Measurements from ENCODE around the gene NLRC5. TPM values are rescaled to one million over a fixed set of nuclear protein-coding genes. Genes with fewer than 3 reads are reported as not detected.

The NLRC5 gene
- total RNA-seq, 1 donor from 2014 or later = 1.5 TPM

GRCh38 chr16:57128771-57129389, 139.5 kb downstream of the NLRC5 start:
- no peak overlapping the region for H3K4me3 Mint-ChIP-seq (ENCODE audit: unreplicated experiment)
- H3K4me1 Mint-ChIP-seq (ENCODE audit: low read depth, unreplicated experiment) = no peaks in the 10 kb centered on the region
- DNase-seq = no peak
- H3K27me3 Mint-ChIP-seq (ENCODE audit: unreplicated experiment) = peaks cover 8% of the 10 kb centered on the region
- H3K9me3 Mint-ChIP-seq (ENCODE audit: unreplicated experiment) = peaks cover 4% of the 10 kb centered on the region
- TF ChIP-seq, protein P1, sequence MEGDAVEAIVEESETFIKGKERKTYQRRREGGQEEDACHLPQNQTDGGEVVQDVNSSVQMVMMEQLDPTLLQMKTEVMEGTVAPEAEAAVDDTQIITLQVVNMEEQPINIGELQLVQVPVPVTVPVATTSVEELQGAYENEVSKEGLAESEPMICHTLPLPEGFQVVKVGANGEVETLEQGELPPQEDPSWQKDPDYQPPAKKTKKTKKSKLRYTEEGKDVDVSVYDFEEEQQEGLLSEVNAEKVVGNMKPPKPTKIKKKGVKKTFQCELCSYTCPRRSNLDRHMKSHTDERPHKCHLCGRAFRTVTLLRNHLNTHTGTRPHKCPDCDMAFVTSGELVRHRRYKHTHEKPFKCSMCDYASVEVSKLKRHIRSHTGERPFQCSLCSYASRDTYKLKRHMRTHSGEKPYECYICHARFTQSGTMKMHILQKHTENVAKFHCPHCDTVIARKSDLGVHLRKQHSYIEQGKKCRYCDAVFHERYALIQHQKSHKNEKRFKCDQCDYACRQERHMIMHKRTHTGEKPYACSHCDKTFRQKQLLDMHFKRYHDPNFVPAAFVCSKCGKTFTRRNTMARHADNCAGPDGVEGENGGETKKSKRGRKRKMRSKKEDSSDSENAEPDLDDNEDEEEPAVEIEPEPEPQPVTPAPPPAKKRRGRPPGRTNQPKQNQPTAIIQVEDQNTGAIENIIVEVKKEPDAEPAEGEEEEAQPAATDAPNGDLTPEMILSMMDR (IDR thresholded peaks at IDR 0.05; ENCODE audit: partially characterized antibody, unreplicated experiment) = no peak
- no peaks in the 10 kb centered on the region for H3K36me3 Mint-ChIP-seq (ENCODE audit: unreplicated experiment)
- no peak overlapping the region for H3K27ac Mint-ChIP-seq (ENCODE audit: unreplicated experiment)

GRCh38 chr16:57130950-57131321, 141.6 kb downstream of the NLRC5 start:
- TF ChIP-seq, protein P1 (IDR thresholded peaks at IDR 0.05; ENCODE audit: partially characterized antibody, unreplicated experiment) = no peak
- H3K4me1 Mint-ChIP-seq (ENCODE audit: low read depth, unreplicated experiment) = no peaks in the 10 kb centered on the region
- H3K27ac Mint-ChIP-seq (ENCODE audit: unreplicated experiment) = no peak overlapping the region
- H3K9me3 Mint-ChIP-seq (ENCODE audit: unreplicated experiment) = peaks cover 4% of the 10 kb centered on the region
- H3K4me3 Mint-ChIP-seq (ENCODE audit: unreplicated experiment) = no peak overlapping the region
- DNase-seq = no peak
- H3K36me3 Mint-ChIP-seq (ENCODE audit: unreplicated experiment) = no peaks in the 10 kb centered on the region
- H3K27me3 Mint-ChIP-seq (ENCODE audit: unreplicated experiment) = peaks cover 5% of the 10 kb centered on the region

- no peaks in the 10 kb centered on the region for H3K4me1 Mint-ChIP-seq (ENCODE audit: low read depth, unreplicated experiment)
- peaks cover 5% of the 10 kb centered on the region for H3K27me3 Mint-ChIP-seq (ENCODE audit: unreplicated experiment)
- no peak overlapping the region for H3K27ac Mint-ChIP-seq (ENCODE audit: unreplicated experiment)
- H3K9me3 Mint-ChIP-seq (ENCODE audit: unreplicated experiment) = peaks cover 2% of the 10 kb centered on the region
- H3K4me3 Mint-ChIP-seq (ENCODE audit: unreplicated experiment) = no peak overlapping the region
- no peak for DNase-seq
- H3K36me3 Mint-ChIP-seq (ENCODE audit: unreplicated experiment) = no peaks in the 10 kb centered on the region
- TF ChIP-seq, protein P1 (IDR thresholded peaks at IDR 0.05; ENCODE audit: partially characterized antibody, unreplicated experiment) = no peak
Observed at GRCh38 chr16:57131351-57131970, 142.1 kb downstream of the NLRC5 start.

GRCh38 chr16:57132470-57132869, 143.1 kb downstream of the NLRC5 start:
- DNase-seq = no peak
- Mint-ChIP-seq H3K4me1 (ENCODE audit: low read depth, unreplicated experiment) (no peaks in the 10 kb centered on the region), H3K4me3 (ENCODE audit: unreplicated experiment) (no peak overlapping the region), H3K27ac (ENCODE audit: unreplicated experiment) (no peak overlapping the region), H3K36me3 (ENCODE audit: unreplicated experiment) (no peaks in the 10 kb centered on the region), H3K27me3 (ENCODE audit: unreplicated experiment) (peaks cover 5% of the 10 kb centered on the region), H3K9me3 (ENCODE audit: unreplicated experiment) (no peaks in the 10 kb centered on the region)
- TF ChIP-seq, protein P1 (IDR thresholded peaks at IDR 0.05; ENCODE audit: partially characterized antibody, unreplicated experiment) = no peak

GRCh38 chr16:57133031-57133430, 143.7 kb downstream of the NLRC5 start:
- Mint-ChIP-seq H3K9me3 (ENCODE audit: unreplicated experiment) (no peaks in the 10 kb centered on the region), H3K27me3 (ENCODE audit: unreplicated experiment) (peaks cover 5% of the 10 kb centered on the region), H3K27ac (ENCODE audit: unreplicated experiment) (no peak overlapping the region), H3K4me1 (ENCODE audit: low read depth, unreplicated experiment) (no peaks in the 10 kb centered on the region), H3K36me3 (ENCODE audit: unreplicated experiment) (no peaks in the 10 kb centered on the region), H3K4me3 (ENCODE audit: unreplicated experiment) (no peak overlapping the region)
- TF ChIP-seq, protein P1 (IDR thresholded peaks at IDR 0.05; ENCODE audit: partially characterized antibody, unreplicated experiment) = no peak
- no peak for DNase-seq
